Endothelial cell of hepatic sinusoid (primary cell): ENCODE data around the gene MEMO1.
"Not testable (repeated sequence)": the region's sequence is repeated elsewhere in the genome, so short reads cannot be mapped to it uniquely, and the experiment has no call there.

Experiments
- in situ Hi-C: cut with HindIII; loops from 2 replicates; pipeline ENCODE4 v1.10.0; 2017; ENCODE audit warnings: low sequenced_read_pairs

The MEMO1 gene

GRCh38 chr2:31920962-31921361 lies 89.8 kb downstream of the MEMO1 start:
- in situ Hi-C loops, result no loop called here

- in situ Hi-C loops, result no loop called here
These were observed 91.3 kb downstream of the MEMO1 start for GRCh38 chr2:31919499-31919898.

DNA sequence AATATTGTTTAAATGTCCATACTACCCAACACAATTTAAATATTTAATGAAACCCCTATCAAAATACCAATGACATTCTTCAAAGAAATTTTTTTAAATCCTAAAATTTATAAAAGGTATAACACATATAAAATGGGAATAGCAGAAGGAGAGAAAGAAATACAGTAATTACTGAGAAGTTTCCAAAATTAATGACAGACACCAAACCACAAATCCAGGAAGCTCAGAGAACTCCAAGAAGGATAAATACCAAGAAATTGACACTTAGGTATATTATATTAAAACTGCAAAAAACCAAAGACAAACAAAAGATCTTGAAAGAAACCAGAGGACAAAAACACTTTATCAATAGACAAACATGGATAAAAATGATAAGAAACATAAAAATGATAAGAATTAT lies 101.1 kb downstream of the MEMO1 start:
- in situ Hi-C loops, result no loop called here

GRCh38 chr2:31907491-31907890 lies 103.3 kb downstream of the MEMO1 start:
- in situ Hi-C loops, result not testable (repeated sequence)

DNA sequence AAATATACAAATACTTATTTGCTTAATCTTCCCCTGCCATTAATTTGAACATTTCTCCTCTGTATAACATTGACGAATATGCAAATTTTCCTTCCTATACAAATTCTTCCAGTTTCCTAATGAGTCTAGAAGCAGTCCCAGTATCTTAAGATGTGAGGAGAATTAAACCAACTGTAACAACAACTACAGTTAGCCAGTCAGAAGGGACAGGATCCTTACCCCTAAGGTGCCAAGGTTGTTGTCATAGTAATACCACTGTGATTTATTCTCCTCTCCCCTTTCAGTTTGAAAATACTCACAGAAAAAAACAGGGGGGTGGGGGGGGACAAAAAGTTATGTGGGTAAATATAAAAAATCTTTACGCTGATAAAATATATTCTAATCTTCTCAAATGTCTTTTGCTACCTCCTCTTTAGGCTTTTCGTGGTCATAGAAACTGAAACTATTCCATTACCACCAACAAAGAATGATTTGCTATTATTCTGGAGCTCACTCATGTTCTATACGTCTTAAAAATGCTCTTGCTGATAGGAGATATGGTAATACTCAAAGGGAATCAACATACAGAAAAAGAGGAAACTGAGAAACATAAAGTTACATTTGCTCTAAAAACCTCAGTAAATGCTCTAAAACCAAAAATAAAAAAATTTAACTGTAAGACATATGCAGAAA lies 107.6 kb downstream of the MEMO1 start:
- in situ Hi-C loops, result no loop called here

GRCh38 chr2:31901900-31902299 lies 108.9 kb downstream of the MEMO1 start:
- in situ Hi-C loops, result no loop called here

DNA sequence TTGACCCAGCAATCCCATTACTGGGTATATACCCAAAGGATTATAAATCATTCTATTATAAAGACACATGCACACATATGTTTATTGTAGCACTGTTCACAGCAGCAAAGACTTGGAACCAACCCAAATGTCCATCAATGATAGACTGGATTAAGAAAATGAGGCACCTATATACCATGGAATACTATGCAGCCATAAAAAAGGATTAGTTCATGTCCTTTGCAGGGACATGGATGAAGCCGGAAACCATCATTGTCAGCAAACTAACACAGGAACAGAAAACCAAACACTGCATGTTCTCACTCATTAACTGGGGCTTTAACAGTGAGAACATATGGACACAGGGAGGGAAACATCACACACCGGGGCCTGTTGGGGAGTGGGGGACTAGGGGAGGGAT lies 110.7 kb downstream of the MEMO1 start:
- in situ Hi-C loops, result not testable (repeated sequence)

GRCh38 chr2:31898346-31898745 lies 112.5 kb downstream of the MEMO1 start:
- in situ Hi-C loops, result not testable (repeated sequence)

GRCh38 chr2:31897340-31897739 lies 113.5 kb downstream of the MEMO1 start:
- in situ Hi-C loops, result not testable (repeated sequence)

DNA sequence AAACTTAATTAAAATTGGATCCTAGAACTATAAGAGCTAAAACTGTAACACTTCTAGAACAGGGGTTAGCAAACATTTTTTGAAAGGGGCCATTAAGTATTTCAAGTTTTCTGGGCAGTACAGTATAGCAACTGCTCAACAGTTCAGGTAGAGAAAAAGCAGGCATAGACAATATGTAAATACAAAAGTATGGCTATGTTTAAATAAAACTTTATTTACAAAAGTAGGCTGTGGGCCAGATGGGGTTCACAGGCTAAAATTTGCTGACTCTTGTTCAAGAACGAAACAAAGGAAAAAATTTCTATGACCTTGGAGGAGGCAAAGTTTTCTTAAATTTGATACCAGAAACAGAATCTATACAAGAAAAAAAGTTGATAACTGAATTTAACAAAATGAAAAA lies 114.5 kb downstream of the MEMO1 start:
- in situ Hi-C loops, result no loop called here

DNA sequence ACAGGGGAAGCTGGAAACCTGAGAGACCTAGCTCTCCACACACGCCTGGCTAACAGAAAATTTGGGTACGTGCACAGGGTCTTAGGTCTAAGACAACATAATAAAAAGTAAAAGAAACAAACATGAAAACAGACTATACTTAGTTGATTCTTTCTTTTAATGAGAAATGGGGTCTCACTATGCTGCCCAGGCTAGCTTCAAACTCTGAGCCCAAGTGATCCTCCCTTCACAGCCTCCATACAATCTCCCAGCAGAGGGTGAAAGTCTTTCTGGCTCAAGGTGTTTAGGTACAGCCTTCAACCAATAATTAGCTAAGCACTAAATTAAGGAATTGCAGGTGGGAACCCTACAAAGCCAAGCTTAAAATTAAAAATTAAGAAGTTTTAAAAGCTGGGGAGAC lies 116.2 kb downstream of the MEMO1 start:
- in situ Hi-C loops, result no loop called here

GRCh38 chr2:31893094-31893493 lies 117.7 kb downstream of the MEMO1 start:
- in situ Hi-C loops, result no loop called here

GRCh38 chr2:31889044-31889443 lies 121.8 kb downstream of the MEMO1 start:
- in situ Hi-C loops, result no loop called here

DNA sequence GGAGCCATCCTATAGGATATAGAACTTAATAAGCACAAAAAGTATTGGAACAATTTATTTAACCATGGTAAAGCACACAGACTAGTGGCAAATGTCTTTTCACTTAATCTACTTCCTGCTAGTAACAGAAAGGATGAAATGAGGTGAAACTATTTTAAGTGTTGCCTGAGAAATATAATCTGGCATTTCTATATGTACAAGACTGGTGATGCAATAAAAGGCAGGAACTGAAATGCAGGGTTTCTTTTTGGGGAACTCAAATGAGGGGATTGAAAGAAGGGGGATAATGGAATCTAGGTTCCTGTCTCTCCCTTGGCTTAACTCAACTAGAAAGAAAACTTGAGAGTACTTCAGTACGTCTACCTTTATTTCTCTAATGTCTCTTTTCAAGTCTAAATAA lies 122.3 kb downstream of the MEMO1 start:
- in situ Hi-C loops, result no loop called here

DNA sequence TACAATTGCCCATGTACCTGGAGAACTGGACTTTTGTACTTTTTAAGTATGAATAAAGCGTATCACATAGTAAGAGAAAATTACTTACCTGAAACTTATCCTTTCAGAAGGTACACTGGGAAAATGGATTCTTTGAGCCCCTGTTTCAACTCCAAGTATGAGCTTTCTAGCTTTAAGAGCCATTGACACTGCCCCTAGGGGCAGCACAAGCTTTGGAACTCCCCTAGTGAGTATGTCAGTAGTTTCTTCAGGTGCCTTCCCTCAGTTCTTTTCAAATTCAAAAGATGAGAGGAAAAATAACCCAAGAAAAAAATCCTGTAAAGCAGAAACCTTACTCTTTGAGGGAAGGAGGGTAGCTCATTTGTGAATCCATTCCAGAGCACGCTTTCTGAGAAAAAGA lies 124.1 kb downstream of the MEMO1 start:
- in situ Hi-C loops, result no loop called here

- in situ Hi-C loops, result no loop called here
These were observed 133.8 kb downstream of the MEMO1 start for GRCh38 chr2:31877008-31877407.

- in situ Hi-C loops, result no loop called here
These were observed 136.7 kb downstream of the MEMO1 start for GRCh38 chr2:31874071-31874470.

- in situ Hi-C loops, result no loop called here
These were observed 145.6 kb downstream of the MEMO1 start for GRCh38 chr2:31865215-31865614.

- in situ Hi-C loops, result no loop called here
These were observed 146.9 kb downstream of the MEMO1 start for GRCh38 chr2:31863867-31864266.

DNA sequence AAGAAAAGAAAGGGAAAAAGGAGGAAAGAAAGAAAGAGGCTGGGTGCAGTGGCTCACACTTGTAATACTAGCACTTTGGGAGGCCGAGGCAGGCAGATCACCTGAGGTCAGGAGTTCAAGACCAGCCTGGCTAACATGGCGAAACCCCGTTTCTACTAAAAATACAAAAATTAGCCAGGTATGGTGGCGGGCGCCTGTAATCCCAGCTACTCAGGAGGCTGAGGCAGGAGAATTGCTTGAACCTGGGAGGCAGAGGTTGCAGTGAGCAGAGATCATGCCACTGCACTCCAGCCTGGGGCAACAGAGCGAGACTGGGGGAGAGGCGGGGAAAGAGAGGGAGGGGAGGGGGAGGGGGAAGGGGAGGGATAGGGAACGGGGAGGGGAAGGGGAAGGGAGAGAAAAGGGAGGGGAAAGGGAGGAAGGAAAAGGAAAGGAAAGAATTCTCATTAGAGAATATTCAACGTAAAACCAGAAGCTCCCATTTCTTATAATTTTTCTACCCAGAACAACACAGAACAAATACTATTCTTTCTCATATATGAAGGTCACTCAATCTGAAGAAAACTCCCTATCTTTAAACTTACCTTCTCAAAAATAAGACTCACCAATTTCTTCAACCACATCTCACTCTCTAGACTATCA lies 147.7 kb downstream of the MEMO1 start:
- in situ Hi-C loops, result not testable (repeated sequence)

DNA sequence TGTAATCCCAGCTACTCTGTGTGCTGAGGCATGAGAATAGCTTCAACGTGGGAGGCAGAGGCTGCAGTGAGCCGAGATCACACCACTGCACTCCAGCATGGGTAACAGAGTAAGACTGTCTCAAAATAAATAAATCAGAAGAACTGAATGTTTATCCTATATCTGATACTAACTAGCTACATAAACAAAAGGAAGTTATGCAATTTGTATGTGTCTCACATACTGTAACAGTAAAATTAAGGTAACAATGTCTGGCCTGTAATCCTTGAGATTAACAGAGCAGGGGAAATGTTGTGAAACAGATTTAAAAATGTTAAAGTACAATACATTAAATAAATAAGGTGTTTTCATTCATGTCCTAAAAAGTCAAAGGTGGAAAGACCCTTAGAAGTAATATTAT lies 150.8 kb downstream of the MEMO1 start:
- in situ Hi-C loops, result no loop called here

DNA sequence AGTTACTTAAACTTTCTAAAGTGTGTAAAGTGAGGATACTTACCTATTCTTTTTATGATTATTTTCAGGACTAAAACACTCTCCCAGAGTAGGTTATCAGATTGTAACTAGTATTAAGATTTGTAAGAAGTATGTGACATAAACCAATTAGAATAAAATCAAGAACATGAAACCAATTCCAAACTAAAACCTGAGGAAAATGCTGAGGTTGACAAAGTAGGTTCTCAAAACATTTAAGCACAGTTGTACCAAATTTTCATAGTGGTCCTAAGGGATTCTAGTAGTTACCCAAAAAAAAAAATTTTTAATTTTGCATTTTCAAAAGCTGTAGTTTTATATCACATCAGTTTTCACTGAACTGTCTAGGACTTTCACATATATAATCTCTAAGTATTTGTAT lies 157.3 kb downstream of the MEMO1 start:
- in situ Hi-C loops, result no loop called here

DNA sequence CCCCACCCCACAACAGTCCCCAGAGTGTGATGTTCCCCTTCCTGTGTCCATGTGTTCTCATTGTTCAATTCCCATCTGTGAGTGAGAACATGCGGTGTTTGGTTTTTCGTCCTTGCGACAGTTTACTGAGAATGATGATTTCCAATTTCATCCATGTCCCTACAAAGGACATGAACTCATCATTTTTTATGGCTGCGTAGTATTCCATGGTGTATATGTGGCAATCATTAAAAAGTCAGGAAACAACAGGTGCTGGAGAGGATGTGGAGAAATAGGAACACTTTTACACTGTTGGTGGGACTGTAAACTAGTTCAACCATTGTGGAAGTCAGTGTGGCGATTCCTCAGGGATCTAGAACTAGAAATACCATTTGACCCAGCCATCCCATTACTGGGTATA lies 168.7 kb downstream of the MEMO1 start:
- in situ Hi-C loops, result not testable (repeated sequence)
